OCI-LY7 (cell line): ENCODE measurements around the gene ZNF185. TPM values are rescaled to one million over a fixed set of nuclear protein-coding genes. Genes with fewer than 3 reads are reported as not detected.

Experiments
- BruUV-seq: library from RNA; stranded (reverse); fragments of 400-500 nt; replicated peaks from 2 replicates; lab custom pipeline; 2021; lab: Mats Ljungman, UMichigan
- CTCF ChIA-PET: fragments of 300-600 bp; sonication (Branson Sonifier 250); formaldehyde crosslinking; loops from one replicate; lab custom pipeline; 2022; ENCODE audit warnings: antibody characterized with exemption; ENCODE audit not compliant: unreplicated experiment; lab: Charles Lee
- POLR2A ChIA-PET: fragments of 300-600 bp; sonication (Branson Sonifier 250); formaldehyde crosslinking; loops from one replicate; lab custom pipeline; 2022; ENCODE audit warnings: antibody characterized with exemption; lab: Charles Lee
- DNase-seq: peaks from one replicate; pipeline ENCODE4 v3.0.0-alpha.2; 2015; ENCODE audit warnings: low spot score
- H2AFZ ChIP-seq: fragments of 200-600 bp; sonication (generic), shearing (Covaris generic); 2 replicates; pipeline ENCODE4 v1.6.1; 2014; ENCODE audit warnings: mild to moderate bottlenecking, antibody characterized with exemption, low read length, moderate library complexity
- H3K27ac ChIP-seq: fragments of 200-600 bp; sonication (generic); 2 replicates; pipeline ENCODE4 v1.5.1; 2014; ENCODE audit warnings: mixed run types, low read depth, mild to moderate bottlenecking, moderate library complexity, low read length, inconsistent platforms; ENCODE audit not compliant: poor library complexity, severe bottlenecking
- H3K36me3 ChIP-seq: fragments of 200-600 bp; sonication (generic); 2 replicates; pipeline ENCODE4 v1.6.1; 2014; ENCODE audit warnings: mild to moderate bottlenecking, antibody characterized with exemption, low read length, moderate library complexity, mixed read lengths; ENCODE audit not compliant: insufficient read depth
- H3K4me1 ChIP-seq: fragments of 200-600 bp; sonication (generic); 2 replicates; pipeline ENCODE4 v1.5.1; 2014; ENCODE audit warnings: mild to moderate bottlenecking, low read length; ENCODE audit not compliant: insufficient read depth, poor library complexity, severe bottlenecking
- H3K4me2 ChIP-seq: fragments of 200-600 bp; sonication (generic); 2 replicates; pipeline ENCODE4 v1.6.1; 2014; ENCODE audit warnings: mild to moderate bottlenecking, low read length
- H3K4me3 ChIP-seq: fragments of 200-600 bp; sonication (generic); 2 replicates; pipeline ENCODE4 v1.5.1; 2014; ENCODE audit warnings: mild to moderate bottlenecking, low read depth, low read length; ENCODE audit not compliant: poor library complexity, severe bottlenecking
- H3K79me2 ChIP-seq: fragments of 200-600 bp; sonication (generic); 2 replicates; pipeline ENCODE4 v1.6.1; 2016; ENCODE audit warnings: low read depth, mild to moderate bottlenecking, low read length, moderate library complexity, mixed read lengths; ENCODE audit not compliant: insufficient read depth
- H3K9me2 ChIP-seq: fragments of 200-600 bp; sonication (generic); 2 replicates; pipeline ENCODE4 v1.6.1; 2016; ENCODE audit warnings: mild to moderate bottlenecking, low read length, mixed read lengths; ENCODE audit not compliant: insufficient read depth
- H3K9me3 ChIP-seq: fragments of 200-600 bp; sonication (generic); 2 replicates; pipeline ENCODE4 v1.6.1; 2014; ENCODE audit warnings: mild to moderate bottlenecking, mixed run types, low read length, mixed read lengths
- H4K20me1 ChIP-seq: fragments of 200-600 bp; sonication (generic); 2 replicates; pipeline ENCODE4 v1.6.1; 2014; ENCODE audit warnings: mild to moderate bottlenecking, antibody characterized with exemption, low read length, moderate library complexity, mixed read lengths; ENCODE audit not compliant: insufficient read depth
- EZH2phosphoT487 ChIP-seq: fragments of 200-600 bp; sonication (generic); IDR thresholded peaks from 2 replicates; pipeline ENCODE4 v1.6.1; 2018; ENCODE audit warnings: low read depth, borderline replicate concordance, mild to moderate bottlenecking, mixed run types, antibody characterized with exemption, low read length, moderate library complexity, mixed read lengths
- intact Hi-C: fragments of 100-400 bp; cut with micrococcal nuclease; formaldehyde crosslinking; loops from one replicate; pipeline ENCODE4 v1.10.0; 2022; ENCODE audit not compliant: unreplicated experiment
- total RNA-seq, 2 experiments: library from RNA; depleted of rRNA in 1 of 2; stranded (reverse); fragments of >200 nt in 1 of 2; shearing (Covaris generic) in 1 of 2; gene quantifications; 2 replicates each; pipeline ENCODE4 v1.2.3, GENCODE V29; 2014 to 2022
- TF ChIP-seq, protein P1 (sequence below): fragments of 200-600 bp; sonication (generic); conservative IDR thresholded peaks from 2 replicates; pipeline ENCODE4 v1.5.1; 2014; ENCODE audit warnings: mild to moderate bottlenecking, antibody characterized with exemption, low read length, moderate library complexity, mixed read lengths

The ZNF185 gene
- total RNA-seq, 2 experiments from 2014 or later = 0.73 to 21.3 TPM

DNA sequence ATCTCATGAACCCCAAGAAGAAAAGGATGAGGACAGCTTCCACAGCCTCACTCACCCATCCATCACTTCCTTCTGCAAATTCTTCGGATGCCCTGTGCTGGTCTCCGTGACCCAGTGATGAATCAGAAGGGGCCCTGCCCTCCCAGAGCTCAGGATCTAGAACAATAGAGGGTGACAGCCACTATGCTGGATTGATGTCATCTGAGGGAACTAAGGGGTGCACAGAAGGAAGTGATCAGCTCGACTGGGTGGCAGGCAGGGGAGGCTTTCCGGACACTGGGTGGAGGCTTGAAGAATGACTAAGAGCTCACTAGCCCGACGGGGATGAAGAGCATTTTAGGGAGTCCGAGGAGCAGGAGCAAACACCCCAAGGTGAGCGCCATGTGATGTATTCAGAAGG is 1.4 kb upstream of the ZNF185 start:
- Histone ChIP-seq H4K20me1 (no peaks in the 10 kb centered on the region), H3K4me1 (no peaks in the 10 kb centered on the region), H2AFZ (no peak overlapping the region), H3K4me2 (no peak overlapping the region), H3K9me2 (no peaks in the 10 kb centered on the region), H3K27ac (no peak overlapping the region), H3K36me3 (no peaks in the 10 kb centered on the region), H3K4me3 (no peak overlapping the region), H3K79me2 (no peaks in the 10 kb centered on the region), H3K9me3 (no peaks in the 10 kb centered on the region)
- CTCF ChIA-PET = no interaction called here
- TF ChIP-seq EZH2phosphoT487 = no peak
- TF ChIP-seq, protein P1, sequence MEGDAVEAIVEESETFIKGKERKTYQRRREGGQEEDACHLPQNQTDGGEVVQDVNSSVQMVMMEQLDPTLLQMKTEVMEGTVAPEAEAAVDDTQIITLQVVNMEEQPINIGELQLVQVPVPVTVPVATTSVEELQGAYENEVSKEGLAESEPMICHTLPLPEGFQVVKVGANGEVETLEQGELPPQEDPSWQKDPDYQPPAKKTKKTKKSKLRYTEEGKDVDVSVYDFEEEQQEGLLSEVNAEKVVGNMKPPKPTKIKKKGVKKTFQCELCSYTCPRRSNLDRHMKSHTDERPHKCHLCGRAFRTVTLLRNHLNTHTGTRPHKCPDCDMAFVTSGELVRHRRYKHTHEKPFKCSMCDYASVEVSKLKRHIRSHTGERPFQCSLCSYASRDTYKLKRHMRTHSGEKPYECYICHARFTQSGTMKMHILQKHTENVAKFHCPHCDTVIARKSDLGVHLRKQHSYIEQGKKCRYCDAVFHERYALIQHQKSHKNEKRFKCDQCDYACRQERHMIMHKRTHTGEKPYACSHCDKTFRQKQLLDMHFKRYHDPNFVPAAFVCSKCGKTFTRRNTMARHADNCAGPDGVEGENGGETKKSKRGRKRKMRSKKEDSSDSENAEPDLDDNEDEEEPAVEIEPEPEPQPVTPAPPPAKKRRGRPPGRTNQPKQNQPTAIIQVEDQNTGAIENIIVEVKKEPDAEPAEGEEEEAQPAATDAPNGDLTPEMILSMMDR = no peak
- BruUV-seq = no TSS peak
- no peak for DNase-seq
- POLR2A ChIA-PET = no interaction called here
- intact Hi-C loops = no loop called here

DNA sequence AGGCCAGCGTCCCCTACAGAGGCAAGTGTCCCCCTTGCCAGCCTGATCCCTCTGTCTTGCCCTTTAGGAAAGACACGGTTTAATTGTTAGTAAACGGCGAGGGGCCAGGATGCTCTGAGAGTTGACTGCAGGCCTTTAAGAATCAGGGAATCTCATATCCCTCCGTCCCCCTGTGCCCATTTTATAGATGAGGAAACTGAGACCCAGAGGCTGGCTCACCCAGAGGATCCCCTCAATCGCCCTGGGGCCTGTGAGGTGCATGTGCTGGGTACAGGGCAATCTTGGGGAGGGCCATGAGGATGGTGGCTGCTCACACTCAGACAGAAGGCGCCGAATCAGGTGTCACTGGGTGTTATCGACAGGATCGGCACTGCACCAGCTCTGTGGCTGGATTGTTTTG is 575 bp downstream of the ZNF185 start:
- intact Hi-C loops = no loop called here
- Histone ChIP-seq H3K4me3 (no peak overlapping the region), H3K4me1 (no peaks in the 10 kb centered on the region), H3K9me3 (no peaks in the 10 kb centered on the region), H3K79me2 (no peaks in the 10 kb centered on the region), H3K4me2 (no peak overlapping the region), H3K27ac (no peak overlapping the region), H3K9me2 (no peaks in the 10 kb centered on the region), H2AFZ (no peak overlapping the region), H3K36me3 (no peaks in the 10 kb centered on the region), H4K20me1 (no peaks in the 10 kb centered on the region)
- no peak for TF ChIP-seq EZH2phosphoT487
- TF ChIP-seq, protein P1 = no peak
- BruUV-seq = no TSS peak
- POLR2A ChIA-PET = no interaction called here
- CTCF ChIA-PET = interaction anchor here (0.6 kb wide), 1 partner anchor 1154 kb away, joined by 3 read pairs; no protein-coding TSS in a partner anchor
- no peak for DNase-seq

- Histone ChIP-seq H3K9me3 (no peaks in the 10 kb centered on the region), H3K4me3 (no peak overlapping the region), H3K9me2 (no peaks in the 10 kb centered on the region), H3K36me3 (no peaks in the 10 kb centered on the region), H3K4me1 (no peaks in the 10 kb centered on the region), H4K20me1 (no peaks in the 10 kb centered on the region), H3K79me2 (no peaks in the 10 kb centered on the region), H2AFZ (no peak overlapping the region), H3K27ac (no peak overlapping the region), H3K4me2 (no peak overlapping the region)
- no peak for DNase-seq
- TF ChIP-seq, protein P1 = no peak
- TF ChIP-seq EZH2phosphoT487 = no peak
- ChIA-PET POLR2A (no interaction called here), CTCF (no interaction called here)
- BruUV-seq = no TSS peak
- intact Hi-C loops = no loop called here
These were observed 1.4 kb downstream of the ZNF185 start for GRCh38 chrX:152899111-152899873.
